HCT116 (cell line): Measurements from ENCODE around the gene PIK3R4. TPM values are rescaled to one million over a fixed set of nuclear protein-coding genes. Genes with fewer than 3 reads are reported as not detected.

Experiments
- ATAC-seq: fragments of 200-7000 bp; cut with Tn5 transposase; 2 replicates; pipeline ENCODE4 v1.9.1; 2020; ENCODE audit warnings: mild to moderate bottlenecking, moderate library complexity
- BruUV-seq: library from RNA; stranded (reverse); fragments of 400-500 nt; replicated peaks from 2 replicates; lab custom pipeline; 2021; lab: Mats Ljungman, UMichigan
- CTCF ChIA-PET: fragments of 300-600 bp; sonication (Branson Sonifier 250); formaldehyde crosslinking; loops from one replicate; lab custom pipeline; 2021; ENCODE audit warnings: antibody characterized with exemption; lab: Charles Lee
- POLR2A ChIA-PET: fragments of 300-600, 350-600 bp; sonication (Branson Sonifier 250); formaldehyde crosslinking; loops from one replicate; lab custom pipeline; 2021; ENCODE audit warnings: antibody characterized with exemption; lab: Charles Lee
- RAD21 ChIA-PET, 2 experiments: fragments of 300-600 bp; sonication (Branson Sonifier 250); formaldehyde crosslinking; loops; one replicate each; lab custom pipeline; 2023; ENCODE audit warnings: low total read pairs in 2 of 2; ENCODE audit not compliant: uncharacterized antibody in 2 of 2, unreplicated experiment in 2 of 2, low non-redundant PET in 1 of 2; lab: Charles Lee
- DNase-seq: peaks from one replicate; pipeline ENCODE4 v3.0.0-alpha.2; 2010; ENCODE audit warnings: low read depth, low spot score
- H2AFZ ChIP-seq: fragments of 200-600 bp; shearing (Covaris generic), sonication (generic); 2 replicates; pipeline ENCODE4 v1.6.1; 2017; ENCODE audit warnings: low read depth, mixed run types, mixed read lengths, antibody characterized with exemption, low read length; ENCODE audit not compliant: poor library complexity, severe bottlenecking
- H3K27ac ChIP-seq: 2 replicates; pipeline ENCODE4 v1.5.1; 2012; ENCODE audit warnings: low read depth, low read length
- H3K27me3 ChIP-seq: fragments of 200-600 bp; sonication (generic); 2 replicates; pipeline ENCODE4 v1.6.1; 2016; ENCODE audit warnings: mixed run types, low read length, mixed read lengths; ENCODE audit not compliant: insufficient read depth
- H3K36me3 ChIP-seq, 2 experiments: fragments of 200-500 bp in 1 of 2; fragments of 200-600 bp in 1 of 2; sonication (Bioruptor generic) in 1 of 2; sonication (generic) in 1 of 2; 2 replicates each; pipeline versions ENCODE4 v1.5.1 to v1.6.1; 2014 to 2016; ENCODE audit warnings: low read length in 2 of 2, inconsistent platforms in 1 of 2, mixed read lengths in 1 of 2, mixed run types in 1 of 2; ENCODE audit not compliant: insufficient read depth in 2 of 2, control insufficient read depth in 1 of 2
- H3K4me1 ChIP-seq, 2 experiments: fragments of 200-600 bp in 1 of 2; sonication (generic) in 1 of 2; 2 replicates each; pipeline versions ENCODE4 v1.5.1 to v1.6.1; 2012 to 2017; ENCODE audit warnings: low read length in 2 of 2, inconsistent platforms in 1 of 2, mild to moderate bottlenecking in 1 of 2, mixed read lengths in 1 of 2, mixed run types in 1 of 2, moderate library complexity in 1 of 2; ENCODE audit not compliant: insufficient read depth in 2 of 2, control insufficient read depth in 1 of 2
- H3K4me2 ChIP-seq: fragments of 200-600 bp; sonication (generic); 2 replicates; pipeline ENCODE4 v1.6.1; 2017; ENCODE audit warnings: mixed run types, low read length, mixed read lengths
- H3K4me3 ChIP-seq, 2 experiments: fragments of 200-600 bp in 1 of 2; sonication (generic) in 1 of 2; replicated peaks in 1 of 2; 2 replicates each; pipeline ENCODE4 v1.5.1; 2011 to 2016; ENCODE audit warnings: low read length in 2 of 2, control low read depth in 1 of 2, low read depth in 1 of 2, mild to moderate bottlenecking in 1 of 2, mixed read lengths in 1 of 2, mixed run types in 1 of 2
- H3K79me2 ChIP-seq: fragments of 200-600 bp; sonication (generic); 2 replicates; pipeline ENCODE4 v1.6.1; 2017; ENCODE audit warnings: mild to moderate bottlenecking, mixed run types, low read length, moderate library complexity, mixed read lengths; ENCODE audit not compliant: insufficient read depth
- H3K9ac ChIP-seq: fragments of 200-600 bp; sonication (generic); 2 replicates; pipeline ENCODE4 v1.6.1; 2016; ENCODE audit warnings: low read length, mixed read lengths
- H3K9me2 ChIP-seq: fragments of 200-600 bp; sonication (generic), shearing (Covaris generic); 2 replicates; pipeline ENCODE4 v1.6.1; 2017; ENCODE audit warnings: mixed run types, mild to moderate bottlenecking, moderate library complexity; ENCODE audit not compliant: insufficient read depth
- H3K9me3 ChIP-seq, 2 experiments: fragments of 200-500 bp in 1 of 2; fragments of 200-600 bp in 1 of 2; sonication (Bioruptor generic) in 1 of 2; sonication (generic) in 1 of 2; 2 replicates each; pipeline ENCODE4 v1.6.1; 2014 to 2017; ENCODE audit warnings: low read length in 2 of 2, mixed read lengths in 2 of 2, inconsistent platforms in 1 of 2, low read depth in 1 of 2, mild to moderate bottlenecking in 1 of 2, mixed run types in 1 of 2, moderate library complexity in 1 of 2; ENCODE audit not compliant: control insufficient read depth in 1 of 2, insufficient read depth in 1 of 2
- H4K20me1 ChIP-seq: fragments of 200-600 bp; sonication (generic), shearing (Covaris generic); 2 replicates; pipeline ENCODE4 v1.6.1; 2017; ENCODE audit warnings: mixed run types, mild to moderate bottlenecking, moderate library complexity; ENCODE audit not compliant: insufficient read depth
- EGR1 ChIP-seq: IDR thresholded peaks from 2 replicates; pipeline ENCODE4 v1.6.1; 2012; ENCODE audit warnings: low read depth
- ELF1 ChIP-seq: IDR thresholded peaks from 2 replicates; pipeline ENCODE4 v1.6.1; 2012; ENCODE audit warnings: low read depth, borderline replicate concordance
- EZH2 ChIP-seq: fragments of 200-600 bp; sonication (generic); IDR thresholded peaks from 2 replicates; pipeline ENCODE4 v1.6.1; 2017; ENCODE audit warnings: antibody characterized with exemption, mixed run types
- EZH2phosphoT487 ChIP-seq: fragments of 200-600 bp; IDR thresholded peaks from 2 replicates; pipeline ENCODE4 v1.6.1; 2018; ENCODE audit warnings: antibody characterized with exemption, borderline replicate concordance
- FOSL1 ChIP-seq: IDR thresholded peaks from 2 replicates; pipeline ENCODE4 v1.6.1; 2012; ENCODE audit warnings: low read depth
- POLR2AphosphoS5 ChIP-seq: IDR thresholded peaks from 2 replicates; pipeline ENCODE4 v1.6.1; 2011; ENCODE audit warnings: mild to moderate bottlenecking, low read depth, low read length, moderate library complexity
- RAD21 ChIP-seq: IDR thresholded peaks from 2 replicates; pipeline ENCODE4 v1.6.1; 2012; ENCODE audit warnings: low read depth, mild to moderate bottlenecking
- ZFX ChIP-seq: fragments of 450-650 bp; IDR thresholded peaks from 2 replicates; pipeline ENCODE4 v1.6.1; 2017
- ZNF274 ChIP-seq: fragments of 200-500 bp; sonication (Bioruptor generic); IDR thresholded peaks from 2 replicates; pipeline ENCODE4 v1.6.1; 2014; ENCODE audit warnings: mild to moderate bottlenecking, low read depth, low read length, inconsistent platforms
- intact Hi-C: fragments of 100-400 bp; cut with micrococcal nuclease; formaldehyde crosslinking; loops from 2 replicates; pipeline ENCODE4 v1.10.0; 2022
- total RNA-seq: library from RNA; stranded (reverse); gene quantifications from one replicate; pipeline ENCODE4 v1.2.1, GENCODE V29; 2021; ENCODE audit not compliant: unreplicated experiment
- TF ChIP-seq, protein P1 (sequence below): IDR thresholded peaks from 2 replicates; pipeline ENCODE4 v1.6.1; 2012
- TF ChIP-seq, protein P2 (sequence below), 3 experiments: fragments of 200-600 bp in 1 of 3; sonication (generic) in 1 of 3; IDR thresholded peaks in 2 of 3; conservative IDR thresholded peaks in 1 of 3; 2 replicates each; pipeline ENCODE4 v1.5.1; 2012 to 2017; ENCODE audit warnings: low read depth in 2 of 3, low read length in 2 of 3, antibody characterized with exemption in 1 of 3, borderline replicate concordance in 1 of 3, control low read depth in 1 of 3, mild to moderate bottlenecking in 1 of 3, mixed read lengths in 1 of 3, mixed run types in 1 of 3, moderate library complexity in 1 of 3; ENCODE audit not compliant: insufficient read depth in 1 of 3
- TF ChIP-seq, protein P3 (sequence below): IDR thresholded peaks from 2 replicates; pipeline ENCODE4 v1.6.1; 2012

The PIK3R4 gene
- total RNA-seq, 1 experiment from 2014 or later, result 23.5 TPM

DNA sequence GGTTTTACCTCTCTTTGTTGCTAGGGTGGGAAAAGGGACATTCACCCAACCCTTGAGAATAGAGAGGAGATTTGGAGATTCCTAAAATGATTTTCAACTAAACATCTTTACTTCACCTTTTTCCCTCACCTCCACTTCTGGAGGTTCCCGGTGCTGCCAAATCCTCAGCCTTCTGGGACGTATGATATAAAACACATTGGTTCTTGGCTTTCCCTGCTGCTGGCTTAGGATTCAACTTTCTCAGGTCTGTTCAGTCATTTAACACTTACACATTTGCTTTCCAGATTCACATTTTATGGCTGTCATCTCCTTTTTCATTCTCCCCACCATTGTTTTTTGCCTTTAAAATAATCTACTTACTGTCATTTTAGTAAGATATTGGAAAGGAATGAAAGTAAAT lies 106.6 kb downstream of the PIK3R4 start:
- BruUV-seq, result no TSS peak
- POLR2A ChIA-PET, result no interaction called here
- no peaks in the 10 kb centered on the region for H3K4me1 ChIP-seq

More for the DNA sequence above, 106.6 kb downstream of the PIK3R4 start:
- Histone ChIP-seq H3K9me2 (no peaks in the 10 kb centered on the region), H3K4me3 (no peak overlapping the region), H3K79me2 (no peaks in the 10 kb centered on the region), H3K9me3 (no peaks in the 10 kb centered on the region), H2AFZ (no peak overlapping the region), H3K27me3 (peaks cover 36% of the 10 kb centered on the region), H3K36me3 (no peaks in the 10 kb centered on the region)
- ATAC-seq, result no peak
- DNase-seq, result no peak
- ChIA-PET RAD21 (no interaction called here), CTCF (no interaction called here)
- intact Hi-C loops, result no loop called here
- no peak for TF ChIP-seq POLR2AphosphoS5
- no peak for TF ChIP-seq ZNF274
- TF ChIP-seq, protein P1, sequence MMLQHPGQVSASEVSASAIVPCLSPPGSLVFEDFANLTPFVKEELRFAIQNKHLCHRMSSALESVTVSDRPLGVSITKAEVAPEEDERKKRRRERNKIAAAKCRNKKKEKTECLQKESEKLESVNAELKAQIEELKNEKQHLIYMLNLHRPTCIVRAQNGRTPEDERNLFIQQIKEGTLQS, result no peak
- no peak for TF ChIP-seq ELF1
- TF ChIP-seq, protein P2, sequence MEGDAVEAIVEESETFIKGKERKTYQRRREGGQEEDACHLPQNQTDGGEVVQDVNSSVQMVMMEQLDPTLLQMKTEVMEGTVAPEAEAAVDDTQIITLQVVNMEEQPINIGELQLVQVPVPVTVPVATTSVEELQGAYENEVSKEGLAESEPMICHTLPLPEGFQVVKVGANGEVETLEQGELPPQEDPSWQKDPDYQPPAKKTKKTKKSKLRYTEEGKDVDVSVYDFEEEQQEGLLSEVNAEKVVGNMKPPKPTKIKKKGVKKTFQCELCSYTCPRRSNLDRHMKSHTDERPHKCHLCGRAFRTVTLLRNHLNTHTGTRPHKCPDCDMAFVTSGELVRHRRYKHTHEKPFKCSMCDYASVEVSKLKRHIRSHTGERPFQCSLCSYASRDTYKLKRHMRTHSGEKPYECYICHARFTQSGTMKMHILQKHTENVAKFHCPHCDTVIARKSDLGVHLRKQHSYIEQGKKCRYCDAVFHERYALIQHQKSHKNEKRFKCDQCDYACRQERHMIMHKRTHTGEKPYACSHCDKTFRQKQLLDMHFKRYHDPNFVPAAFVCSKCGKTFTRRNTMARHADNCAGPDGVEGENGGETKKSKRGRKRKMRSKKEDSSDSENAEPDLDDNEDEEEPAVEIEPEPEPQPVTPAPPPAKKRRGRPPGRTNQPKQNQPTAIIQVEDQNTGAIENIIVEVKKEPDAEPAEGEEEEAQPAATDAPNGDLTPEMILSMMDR (IDR thresholded peaks at IDR 0.05 in 2 of 3, conservative IDR thresholded peaks at IDR 0.05 in 1 of 3; ENCODE audit: borderline replicate concordance in 1 of 3, insufficient read depth in 1 of 3, low read depth in 2 of 3, low read length in 2 of 3), result no peak
- no peak for TF ChIP-seq FOSL1
- TF ChIP-seq RAD21, result no peak
- TF ChIP-seq, protein P3, sequence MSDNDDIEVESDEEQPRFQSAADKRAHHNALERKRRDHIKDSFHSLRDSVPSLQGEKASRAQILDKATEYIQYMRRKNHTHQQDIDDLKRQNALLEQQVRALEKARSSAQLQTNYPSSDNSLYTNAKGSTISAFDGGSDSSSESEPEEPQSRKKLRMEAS, result no peak
- no peak for TF ChIP-seq EZH2
- TF ChIP-seq EZH2phosphoT487, result no peak
- TF ChIP-seq EGR1, result no peak
- no peak for TF ChIP-seq ZFX
- TF ChIP-seq, all 23 proteins: peak for 0
- Histone ChIP-seq H4K20me1 (no peaks in the 10 kb centered on the region), H3K27ac (no peak overlapping the region), H3K4me2 (no peak overlapping the region), H3K9ac (no peak overlapping the region)
